ENCODE results near the gene DAZ4.
"Not testable (repeated sequence)": the region's sequence is repeated elsewhere in the genome, so short reads cannot be mapped to it uniquely, and the experiment has no call there.

The DAZ4 gene

GRCh38 chrY:24833619-24834018 lies at the start of gene DAZ4:
Gene DAZ4, plus strand, starts transcription at chrY:24833919. Its CDS starts 208 bp downstream, at chrY:24834127.
- not testable (repeated sequence) for DNase-seq (ENCODE audit: low read depth, low spot score)

- DNase-seq (ENCODE audit: low read depth, low spot score) = not testable (repeated sequence)
Measured at GRCh38 chrY:24813293-24813692, 20.4 kb upstream of the DAZ4 start, which contains the start of gene DAZ3. Gene DAZ3, minus strand, starts transcription at chrY:24813393. Its CDS starts 208 bp downstream, at chrY:24813185.

DNA sequence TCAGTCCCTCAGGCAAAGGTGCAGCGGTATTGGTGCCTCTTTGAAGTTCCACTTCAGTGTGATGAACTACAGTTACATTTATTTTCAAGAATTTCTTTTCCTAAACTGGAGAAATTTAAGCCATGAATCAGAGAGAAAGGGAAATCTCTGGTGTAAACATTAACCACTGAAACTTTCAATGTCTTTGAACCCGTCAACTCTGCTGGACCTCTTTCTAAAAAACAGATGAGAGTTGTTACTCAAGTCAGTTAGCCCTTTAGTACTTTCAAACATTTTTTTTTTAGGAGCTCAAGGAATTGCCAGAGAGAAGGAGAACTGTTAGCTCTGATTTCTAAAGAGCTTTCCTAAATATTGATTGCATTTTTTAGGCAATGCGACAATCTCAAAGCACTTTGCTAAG lies 11.9 kb upstream of the DAZ4 start:
- DNase-seq (ENCODE audit: low read depth, low spot score) = not testable (repeated sequence)

DNA sequence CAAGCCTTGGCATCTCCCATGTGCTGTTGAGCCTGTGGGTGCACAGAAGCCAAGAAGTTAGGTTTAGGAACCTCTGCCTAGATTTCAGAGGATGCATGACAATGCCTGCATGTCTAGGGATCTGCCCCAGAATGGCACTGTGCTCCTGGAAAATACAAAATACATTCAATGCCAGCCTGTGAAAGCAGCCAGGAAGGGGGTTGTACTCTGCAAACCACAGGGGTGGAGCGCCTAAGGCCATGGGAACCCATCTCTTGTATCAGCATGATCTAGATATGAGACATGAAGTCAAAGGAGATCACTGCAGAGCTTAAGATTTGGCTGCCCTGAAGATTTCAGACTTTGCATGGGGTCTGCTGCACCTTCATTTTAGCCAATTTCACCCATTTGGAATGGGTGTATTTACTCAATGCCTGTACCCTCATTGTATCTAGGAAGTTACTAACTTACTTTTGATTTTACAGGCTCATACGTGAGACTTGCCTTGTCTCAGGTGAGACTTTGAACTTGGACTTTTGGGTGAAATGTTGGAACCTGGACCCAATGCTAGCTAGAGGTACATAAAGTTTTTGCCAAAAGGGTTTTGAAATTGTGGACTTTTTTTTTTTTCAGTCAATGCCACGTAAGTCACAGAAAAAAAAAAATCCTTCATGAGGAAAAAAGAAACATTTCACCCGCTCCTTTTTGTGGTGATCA lies 9.4 kb upstream of the DAZ4 start:
- not testable (repeated sequence) for DNase-seq (ENCODE audit: low read depth, low spot score)

DNA sequence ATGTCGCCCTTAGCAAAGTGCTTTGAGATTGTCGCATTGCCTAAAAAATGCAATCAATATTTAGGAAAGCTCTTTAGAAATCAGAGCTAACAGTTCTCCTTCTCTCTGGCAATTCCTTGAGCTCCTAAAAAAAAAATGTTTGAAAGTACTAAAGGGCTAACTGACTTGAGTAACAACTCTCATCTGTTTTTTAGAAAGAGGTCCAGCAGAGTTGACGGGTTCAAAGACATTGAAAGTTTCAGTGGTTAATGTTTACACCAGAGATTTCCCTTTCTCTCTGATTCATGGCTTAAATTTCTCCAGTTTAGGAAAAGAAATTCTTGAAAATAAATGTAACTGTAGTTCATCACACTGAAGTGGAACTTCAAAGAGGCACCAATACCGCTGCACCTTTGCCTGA lies 8.7 kb upstream of the DAZ4 start:
- DNase-seq (ENCODE audit: low read depth, low spot score) = not testable (repeated sequence)
